ENCODE measurements around the gene MGMT.
"Not testable (repeated sequence)": the region's sequence is repeated elsewhere in the genome, so short reads cannot be mapped to it uniquely, and the experiment has no call there.

Gene MGMT

DNA sequence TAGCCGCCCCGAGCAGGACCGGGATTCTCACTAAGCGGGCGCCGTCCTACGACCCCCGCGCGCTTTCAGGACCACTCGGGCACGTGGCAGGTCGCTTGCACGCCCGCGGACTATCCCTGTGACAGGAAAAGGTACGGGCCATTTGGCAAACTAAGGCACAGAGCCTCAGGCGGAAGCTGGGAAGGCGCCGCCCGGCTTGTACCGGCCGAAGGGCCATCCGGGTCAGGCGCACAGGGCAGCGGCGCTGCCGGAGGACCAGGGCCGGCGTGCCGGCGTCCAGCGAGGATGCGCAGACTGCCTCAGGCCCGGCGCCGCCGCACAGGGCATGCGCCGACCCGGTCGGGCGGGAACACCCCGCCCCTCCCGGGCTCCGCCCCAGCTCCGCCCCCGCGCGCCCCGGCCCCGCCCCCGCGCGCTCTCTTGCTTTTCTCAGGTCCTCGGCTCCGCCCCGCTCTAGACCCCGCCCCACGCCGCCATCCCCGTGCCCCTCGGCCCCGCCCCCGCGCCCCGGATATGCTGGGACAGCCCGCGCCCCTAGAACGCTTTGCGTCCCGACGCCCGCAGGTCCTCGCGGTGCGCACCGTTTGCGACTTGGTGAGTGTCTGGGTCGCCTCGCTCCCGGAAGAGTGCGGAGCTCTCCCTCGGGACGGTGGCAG, at the start of gene MGMT:
Gene MGMT (plus strand): TSS at position 539 of the 656 bp plus-strand sequence.
- DNase-seq: peak; percentile 99

DNA sequence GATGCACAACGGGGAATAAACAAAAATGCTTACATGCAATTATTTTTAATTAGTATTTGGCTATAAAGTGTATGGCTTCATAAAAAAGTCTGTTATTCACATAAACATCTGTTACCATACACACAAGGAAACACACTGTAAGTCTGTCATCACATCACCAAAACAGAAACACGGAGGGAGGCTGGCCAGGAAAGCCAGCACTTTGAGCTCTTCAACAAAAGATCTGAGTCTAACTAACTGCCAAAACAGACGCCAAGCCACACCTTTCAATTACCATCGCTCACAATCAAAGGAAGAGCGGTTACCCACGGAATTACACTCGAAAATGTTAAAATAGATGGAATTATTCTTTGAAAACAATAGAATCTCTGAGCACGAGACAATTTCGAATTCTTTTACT, 49.2 kb upstream of the MGMT start:
- no peak for DNase-seq

DNA sequence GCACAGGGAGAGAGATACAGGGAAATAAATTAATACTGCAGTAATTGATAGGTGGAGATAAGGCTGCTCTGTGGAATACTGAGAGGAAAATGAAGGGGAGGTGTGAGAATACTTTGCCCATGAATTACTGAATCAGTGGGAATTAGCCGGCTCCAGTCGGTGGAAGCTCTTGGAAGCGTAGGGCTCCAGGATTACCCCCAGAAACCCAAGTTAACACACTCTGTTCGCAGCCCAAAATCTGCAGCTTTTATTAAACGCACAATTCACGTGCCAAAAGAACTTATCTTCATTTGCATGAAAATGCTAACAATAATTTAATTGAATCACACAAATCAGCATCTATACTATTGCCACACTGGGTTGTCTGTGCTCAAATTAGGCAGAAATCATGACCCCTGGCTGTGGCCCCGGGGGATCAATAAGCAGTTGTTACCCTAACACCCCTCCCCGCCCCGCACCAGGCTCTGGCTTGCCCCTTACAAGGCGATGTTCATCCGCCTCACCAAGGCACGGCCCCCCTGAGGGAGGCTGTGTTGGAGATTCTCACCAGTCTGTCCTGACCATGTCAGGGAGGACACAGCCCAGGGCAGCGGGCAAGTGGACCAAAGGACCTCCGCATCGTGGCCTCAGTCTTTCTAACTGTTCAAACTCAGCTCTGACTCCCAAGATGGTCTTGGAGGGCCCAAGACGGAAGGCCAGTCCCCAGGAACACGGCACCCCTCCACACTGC, 48.4 kb upstream of the MGMT start:
- DNase-seq: no peak

DNA sequence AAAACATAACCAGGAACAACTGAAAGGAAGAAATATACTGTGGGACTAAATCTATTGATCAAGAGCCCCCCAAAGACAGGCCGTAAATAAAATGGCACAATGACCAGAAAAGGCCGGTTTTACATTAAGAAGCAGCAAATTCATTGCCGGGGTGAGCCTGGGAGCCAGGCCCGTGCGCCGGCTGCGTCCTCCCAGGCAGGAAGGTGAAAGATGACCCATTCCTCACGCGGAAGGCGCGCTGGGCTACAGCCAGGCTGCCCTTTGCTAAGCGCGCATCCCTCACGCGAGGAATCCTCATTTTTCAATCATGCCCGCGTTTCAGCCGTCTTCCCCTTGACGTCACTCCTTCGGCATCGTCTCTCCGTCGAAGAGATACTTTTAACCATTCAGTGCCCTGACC, 47.6 kb upstream of the MGMT start:
- no peak for DNase-seq

DNA sequence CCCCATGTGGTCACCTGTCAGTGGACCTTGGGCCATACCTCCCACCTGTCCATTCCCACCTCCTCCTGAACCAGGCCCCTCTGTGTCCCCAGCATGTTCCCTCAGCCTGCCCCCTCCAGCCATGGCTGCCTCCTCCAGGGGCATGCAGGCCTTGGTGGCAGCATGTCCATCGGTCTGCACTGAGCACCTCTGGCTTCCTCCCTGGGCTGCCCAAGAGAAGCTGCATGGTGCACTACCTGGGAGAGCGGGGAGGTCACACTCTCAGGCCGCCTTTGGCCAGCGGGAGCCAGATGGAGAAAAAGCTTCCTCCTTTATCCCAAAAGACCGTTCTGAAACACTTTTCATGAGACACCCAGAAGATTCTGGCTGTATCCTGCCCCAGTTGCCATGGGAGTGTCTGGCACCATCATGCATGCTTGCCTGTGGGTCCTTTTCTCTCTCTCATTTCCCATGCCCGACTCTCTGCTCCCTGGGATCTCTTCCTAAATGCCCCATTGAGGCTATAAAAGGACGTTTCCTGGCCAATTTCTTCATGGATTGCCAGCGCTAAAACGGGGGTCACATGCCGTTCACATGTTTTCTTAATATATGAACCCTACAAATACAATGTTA, 45.5 kb upstream of the MGMT start:
- DNase-seq: no peak

DNA sequence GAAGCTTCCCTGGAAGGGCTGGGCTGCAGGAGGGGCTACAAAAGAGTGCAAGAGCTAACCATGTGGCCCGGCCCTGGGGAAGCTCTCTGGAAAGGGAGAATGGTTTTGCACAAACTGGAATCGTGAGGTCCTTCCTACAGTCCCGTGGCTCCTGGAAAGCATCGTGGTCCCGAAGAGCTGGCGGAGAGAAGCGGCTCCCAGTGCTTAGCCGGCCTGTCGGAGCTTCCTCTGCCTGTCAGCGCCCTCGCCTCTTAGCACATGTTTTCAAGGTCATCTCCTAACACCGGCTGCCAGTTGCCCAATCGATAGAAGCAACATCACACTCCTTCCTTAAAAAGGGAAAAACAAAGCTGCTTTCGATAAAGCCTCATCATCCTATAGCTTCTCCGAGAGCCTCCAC, 42.1 kb upstream of the MGMT start:
- no peak for DNase-seq

DNA sequence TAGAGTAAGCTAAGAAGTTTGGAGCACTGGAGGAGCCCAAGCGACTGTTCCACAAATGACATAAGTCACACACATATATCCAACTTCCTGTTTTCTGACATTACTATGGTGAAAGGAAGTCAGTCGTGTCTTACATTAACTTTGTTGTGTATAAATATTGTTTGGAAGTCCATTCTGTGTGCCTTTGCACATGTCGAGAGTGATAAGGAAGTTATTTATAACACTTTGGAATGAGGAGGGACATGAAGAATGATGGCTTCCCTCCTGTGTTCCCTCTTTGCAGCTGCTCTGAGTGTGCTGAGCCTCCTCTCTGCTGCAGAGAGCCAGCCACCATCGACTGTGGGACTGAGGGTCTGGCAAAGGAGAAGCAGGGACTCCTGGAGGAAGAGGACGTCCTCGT, 40.4 kb upstream of the MGMT start:
- DNase-seq: no peak

DNA sequence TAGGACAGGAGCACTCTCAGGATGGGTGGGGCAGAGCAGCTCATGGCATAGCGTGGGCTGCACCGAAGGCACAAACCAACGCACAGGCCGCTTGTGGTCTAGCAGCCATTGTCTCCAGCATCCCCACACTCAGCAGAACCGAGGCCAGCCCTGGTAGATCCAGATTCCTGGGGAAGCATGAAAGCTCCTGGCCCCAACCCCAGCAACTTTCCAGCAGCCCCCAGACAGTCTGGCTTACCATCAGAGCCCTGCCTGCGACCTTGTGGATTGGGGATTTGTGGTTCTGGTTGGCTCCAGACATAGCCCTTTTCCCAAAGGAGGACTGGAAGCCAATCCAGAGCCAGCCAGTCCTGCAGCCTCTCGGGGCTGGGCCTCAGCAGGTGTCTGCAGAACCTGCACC, 33.8 kb upstream of the MGMT start:
- no peak for DNase-seq

DNA sequence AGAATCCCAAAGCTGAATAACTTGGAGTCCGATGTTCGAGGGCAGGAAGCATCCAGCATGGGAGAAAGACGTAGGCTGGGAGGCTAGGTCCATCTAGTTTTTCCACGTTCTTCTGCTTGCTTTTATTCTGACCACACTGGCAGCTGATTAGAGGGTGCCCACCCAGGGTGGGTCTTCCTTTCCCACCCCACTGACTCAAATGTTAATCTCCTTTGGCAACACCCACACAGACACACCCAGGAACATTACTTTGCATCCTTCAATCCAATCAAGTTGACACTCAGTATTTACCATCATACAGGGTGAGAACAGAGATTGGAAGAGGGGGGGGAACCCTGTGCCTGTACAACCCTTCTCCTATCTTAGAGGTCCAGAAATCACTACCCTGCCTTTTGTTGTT, 31.3 kb upstream of the MGMT start:
- not testable (repeated sequence) for DNase-seq

DNA sequence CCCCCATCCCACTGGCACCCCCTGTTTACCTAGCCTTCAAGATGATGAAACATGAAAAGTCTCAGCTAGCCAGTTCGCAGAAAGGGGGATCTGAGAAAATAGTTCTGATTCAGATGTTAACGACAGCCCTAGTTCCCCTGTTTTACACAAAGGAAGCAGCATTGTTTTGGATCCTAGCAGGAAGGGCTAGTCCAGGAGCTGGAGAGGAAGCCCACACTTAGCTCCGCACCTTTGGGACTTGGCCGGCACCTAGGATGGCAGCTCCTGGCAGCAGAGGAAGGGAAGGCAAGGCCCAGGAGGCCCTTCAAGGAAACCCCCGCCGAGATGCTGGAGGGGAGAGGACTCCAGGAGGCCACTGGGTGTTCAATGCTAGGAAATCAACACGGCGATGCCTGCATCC, 29.0 kb upstream of the MGMT start:
- DNase-seq: no peak

DNA sequence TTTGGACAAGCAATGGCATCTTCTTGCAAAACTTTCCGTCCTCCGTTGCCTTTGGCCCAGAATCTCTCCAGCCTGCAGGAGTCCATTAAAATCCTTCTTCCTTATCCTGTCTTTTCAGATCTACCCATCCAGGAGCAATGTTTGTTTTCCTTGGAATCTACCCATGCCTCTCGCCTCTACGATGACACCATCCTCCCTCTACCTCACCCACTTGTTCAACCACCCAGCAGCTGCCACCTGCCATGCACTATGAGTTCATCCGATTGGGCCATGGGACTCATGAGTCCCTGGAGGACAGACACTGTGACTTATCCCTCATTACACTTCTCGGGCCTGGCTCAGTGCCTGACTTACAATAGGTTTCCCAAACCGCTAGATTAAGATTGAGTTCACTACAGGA, 26.8 kb upstream of the MGMT start:
- no peak for DNase-seq

DNA sequence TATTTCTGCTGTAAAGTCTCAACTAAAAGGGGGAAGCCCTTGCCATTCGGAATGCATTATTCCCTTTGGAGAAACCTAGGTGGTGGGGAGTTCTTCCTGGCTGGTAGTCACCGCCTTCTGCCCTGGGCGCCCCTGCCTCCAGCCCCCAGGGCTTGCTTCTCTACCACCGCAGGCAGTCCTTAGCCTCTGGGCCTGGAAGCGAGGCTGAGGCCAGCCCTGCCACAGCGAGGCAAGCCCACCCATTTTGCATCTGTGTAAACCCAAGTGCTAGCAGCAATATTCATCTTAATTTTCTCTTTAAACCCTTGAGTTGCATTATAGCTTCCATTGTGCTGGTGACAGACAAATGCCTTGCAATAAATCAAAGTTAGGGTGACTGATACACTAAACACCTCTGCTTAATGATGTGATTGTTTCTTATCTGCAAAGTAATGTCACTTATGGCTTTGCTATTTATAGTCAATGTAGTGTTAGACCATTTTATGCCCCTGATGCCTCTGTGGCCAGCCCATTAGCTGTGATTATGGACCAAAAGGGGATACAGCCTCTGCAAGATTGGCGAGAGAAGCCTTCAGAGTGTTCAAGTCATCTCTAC, 26.2 kb upstream of the MGMT start:
- no peak for DNase-seq

DNA sequence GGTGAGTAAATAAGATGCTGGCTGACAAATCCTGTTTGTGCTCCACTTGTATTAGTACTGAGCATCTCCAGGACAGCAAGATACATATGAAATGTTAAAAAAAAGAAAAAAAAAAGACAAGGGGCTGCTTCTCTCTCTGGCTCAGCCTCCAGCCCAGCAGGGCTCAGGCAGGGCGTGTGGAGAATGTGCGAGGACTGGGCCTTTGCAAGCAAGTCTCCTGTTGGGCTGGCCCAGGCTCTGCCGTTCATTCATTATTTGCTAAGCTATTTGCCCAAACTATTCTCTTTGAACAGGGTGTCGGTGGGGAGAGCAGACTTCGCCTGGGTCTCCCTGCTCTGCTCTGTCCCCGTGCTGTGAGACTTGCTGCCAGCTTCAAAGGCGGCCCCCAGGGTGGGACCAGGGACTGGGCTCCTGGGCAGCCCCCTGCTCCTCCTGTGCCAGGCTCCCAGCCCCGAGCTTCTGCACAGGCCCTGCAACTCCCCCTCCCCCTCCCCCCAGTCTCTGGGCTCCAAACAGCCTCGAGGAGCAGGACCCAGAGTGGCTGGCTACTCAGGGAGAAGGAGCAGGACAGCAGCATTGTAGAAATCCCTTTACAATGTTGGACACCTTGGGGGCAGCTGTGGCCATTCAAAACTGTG, 25.6 kb upstream of the MGMT start:
- no peak for DNase-seq

DNA sequence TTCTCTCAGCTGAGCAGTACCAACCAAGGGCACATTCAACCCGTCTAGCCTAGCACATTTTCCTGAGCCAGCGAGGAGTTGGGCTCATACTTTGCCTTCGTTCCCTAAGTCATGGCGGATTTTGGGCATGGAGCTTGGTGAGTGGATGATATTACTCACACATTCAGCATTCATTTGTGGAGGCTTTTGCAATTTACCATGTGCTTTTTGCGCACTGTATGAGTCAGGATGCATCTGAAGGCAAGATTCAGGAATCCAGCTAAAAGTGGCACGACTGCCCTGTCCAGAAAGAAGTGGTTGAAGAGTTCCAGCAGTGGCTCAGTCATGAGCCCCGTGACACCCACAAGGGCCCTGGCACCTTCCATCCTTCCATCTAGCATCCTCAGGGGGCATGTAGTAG, 24.2 kb upstream of the MGMT start:
- no peak for DNase-seq

DNA sequence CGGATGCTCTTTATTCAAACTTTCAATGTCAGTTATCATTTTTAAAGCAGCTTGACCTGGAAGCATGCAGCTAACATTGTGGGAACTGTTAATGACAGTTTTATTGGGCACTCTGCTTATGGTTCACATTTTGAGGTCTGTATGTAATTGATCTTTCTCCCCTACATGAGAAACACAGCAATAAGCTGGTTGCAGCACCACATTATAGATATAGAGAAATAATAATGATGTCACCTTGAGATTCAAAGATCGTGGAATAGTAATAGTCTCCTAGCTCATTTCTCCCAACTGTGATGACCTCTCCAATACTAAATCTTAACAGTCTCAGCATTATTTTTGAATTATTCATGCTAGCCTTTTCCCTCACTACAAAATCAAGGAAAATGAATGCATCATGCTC, 22.7 kb upstream of the MGMT start:
- no peak for DNase-seq

DNA sequence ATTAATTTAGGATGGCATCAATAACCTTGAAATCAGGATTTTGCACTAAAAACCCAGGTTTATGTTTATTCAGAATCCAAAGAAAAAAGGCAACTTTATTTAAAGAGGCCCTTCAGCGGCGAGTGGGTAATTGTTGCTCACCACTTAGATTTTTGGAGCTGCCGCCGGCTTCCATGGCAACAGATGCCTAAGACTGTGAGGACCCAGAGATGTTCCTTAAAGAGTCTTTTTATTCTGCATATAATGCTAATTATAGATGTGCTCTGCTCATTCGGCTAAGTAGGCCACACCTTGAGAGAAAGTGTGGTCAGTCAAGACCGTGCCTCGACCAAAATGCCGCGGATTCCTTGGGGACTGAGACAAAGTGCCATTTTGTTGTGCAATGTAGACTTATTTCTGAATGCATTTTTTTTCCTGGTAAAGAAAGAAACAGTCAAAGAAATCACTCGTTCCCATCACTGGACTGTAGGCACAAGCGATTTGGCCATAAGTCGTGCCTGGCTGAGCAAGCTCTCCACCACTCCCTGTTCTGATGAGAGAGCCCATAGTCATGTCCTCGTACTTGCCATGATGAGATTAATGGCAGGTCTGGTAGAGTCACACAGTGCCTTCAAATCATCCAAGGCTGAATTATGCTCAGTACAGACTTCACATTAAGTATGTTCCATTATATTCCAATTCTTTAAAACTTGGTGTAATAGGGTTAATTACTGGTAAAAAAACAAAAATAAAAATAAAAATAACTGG, 21.4 kb upstream of the MGMT start:
- no peak for DNase-seq

DNA sequence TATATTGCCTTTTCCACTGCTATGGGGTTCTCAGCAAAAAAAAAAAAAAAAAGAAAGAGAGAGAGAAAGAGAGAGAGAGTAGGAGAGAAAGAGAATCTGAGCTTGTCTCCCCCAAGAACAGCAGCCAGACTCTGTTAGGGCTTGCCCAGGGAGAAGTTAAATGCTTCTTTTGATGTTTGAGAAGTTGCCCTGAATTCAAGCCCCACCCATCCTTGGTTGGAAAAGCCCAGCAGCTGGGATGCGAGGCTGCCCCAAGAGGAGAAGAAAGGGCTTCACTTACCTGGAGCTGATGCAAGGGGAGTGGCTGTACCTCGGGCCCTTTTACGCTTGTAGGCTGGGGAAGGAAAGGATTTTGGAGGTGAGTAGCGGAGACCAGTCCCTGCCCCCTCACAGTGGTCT, 20.9 kb upstream of the MGMT start:
- DNase-seq: no peak

DNA sequence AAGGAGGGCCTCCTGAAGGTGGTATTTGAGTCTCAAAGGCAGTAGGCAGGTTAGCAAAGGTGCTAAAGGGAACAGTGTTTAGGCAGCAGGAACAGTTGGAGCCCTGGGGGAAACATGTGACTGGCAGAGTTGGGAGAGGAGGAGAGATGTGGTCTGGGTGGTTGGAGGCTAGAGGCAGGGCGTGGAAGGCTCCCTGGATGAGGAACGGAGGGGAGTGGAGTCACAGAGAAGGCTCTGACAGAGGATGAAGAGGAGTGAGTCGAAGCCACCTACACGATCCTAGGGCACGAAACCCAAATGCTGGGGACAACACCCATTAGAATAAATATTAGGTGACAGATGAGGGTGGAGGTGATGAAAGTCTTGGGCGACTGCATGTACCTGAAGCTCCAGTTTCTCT, 19.6 kb upstream of the MGMT start:
- no peak for DNase-seq

DNA sequence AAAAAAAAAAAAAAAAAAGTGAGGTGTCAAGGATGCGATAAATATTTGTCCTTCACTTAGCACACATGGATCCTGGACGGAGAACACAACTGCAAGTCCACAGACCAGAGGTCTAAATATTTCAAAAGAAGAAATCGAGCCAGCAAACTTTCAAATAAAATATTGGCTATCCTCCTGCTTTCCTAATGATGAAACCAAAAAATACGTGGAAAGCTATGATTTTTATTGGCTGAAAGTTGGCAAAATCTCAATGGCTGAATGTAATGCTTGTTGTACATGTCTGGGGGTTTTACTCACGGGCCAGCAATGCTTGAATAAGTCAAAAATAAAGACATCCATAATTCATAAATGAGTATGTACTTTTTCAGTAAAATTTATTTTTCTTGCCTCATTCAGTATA, 19.0 kb upstream of the MGMT start:
- DNase-seq: no peak

DNA sequence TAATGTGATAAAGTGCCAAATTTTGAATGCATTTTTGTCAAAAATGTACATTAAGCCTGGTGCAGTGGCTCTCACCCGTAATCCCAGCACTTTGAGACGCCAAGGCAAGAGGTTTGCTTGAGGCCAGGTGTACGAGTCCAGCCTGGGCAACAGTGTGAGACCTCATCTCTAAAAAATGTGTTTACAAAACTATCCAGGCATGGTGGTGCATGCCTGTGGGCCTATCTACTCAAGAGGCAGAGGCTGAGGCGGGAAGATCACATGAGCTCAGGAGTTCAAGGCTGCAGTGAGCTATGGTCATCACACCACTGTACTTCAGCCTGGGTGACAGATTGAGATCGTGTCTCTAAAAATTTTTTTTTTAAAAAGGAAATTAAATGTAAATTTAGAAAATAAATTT, 18.5 kb upstream of the MGMT start:
- no peak for DNase-seq

DNA sequence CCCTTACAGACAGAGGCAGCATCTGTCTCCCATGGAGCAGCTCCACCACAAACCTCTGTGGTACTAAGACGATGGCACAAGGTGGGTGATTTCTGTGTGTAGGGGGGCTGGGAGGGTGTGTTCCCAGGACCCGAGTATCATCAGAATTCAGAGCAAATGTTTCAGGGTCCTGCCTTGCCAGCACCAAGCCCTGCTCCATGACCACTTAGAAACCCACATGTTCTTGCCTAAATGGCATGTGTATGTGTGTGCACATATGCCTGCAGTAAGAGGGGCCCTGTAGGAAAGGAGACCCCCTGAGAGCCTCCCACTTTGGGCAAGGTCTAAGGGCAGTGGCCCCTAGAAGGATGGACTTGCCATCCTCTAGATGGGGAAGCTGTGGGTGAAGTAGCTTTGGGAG, 17.1 kb upstream of the MGMT start:
- DNase-seq: no peak

DNA sequence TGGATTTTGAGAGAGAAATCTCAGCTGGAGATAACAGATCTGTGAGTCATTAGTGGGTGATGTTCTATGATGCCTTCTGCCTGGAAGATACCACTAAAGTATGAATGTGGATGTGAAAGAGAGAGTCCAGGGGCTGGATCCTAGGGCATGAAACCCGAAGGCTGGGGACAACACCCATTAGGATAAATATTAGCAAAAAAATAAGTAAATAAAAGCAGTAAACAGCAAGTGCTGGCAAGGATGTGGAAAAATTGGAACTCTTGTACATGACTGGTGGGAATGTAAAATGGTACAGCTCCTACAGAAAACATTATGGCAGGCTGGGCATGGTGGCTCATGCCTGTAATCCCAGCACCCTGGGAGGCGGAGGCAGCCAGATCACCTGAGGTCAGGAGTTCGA, 16.6 kb upstream of the MGMT start:
- DNase-seq: no peak

DNA sequence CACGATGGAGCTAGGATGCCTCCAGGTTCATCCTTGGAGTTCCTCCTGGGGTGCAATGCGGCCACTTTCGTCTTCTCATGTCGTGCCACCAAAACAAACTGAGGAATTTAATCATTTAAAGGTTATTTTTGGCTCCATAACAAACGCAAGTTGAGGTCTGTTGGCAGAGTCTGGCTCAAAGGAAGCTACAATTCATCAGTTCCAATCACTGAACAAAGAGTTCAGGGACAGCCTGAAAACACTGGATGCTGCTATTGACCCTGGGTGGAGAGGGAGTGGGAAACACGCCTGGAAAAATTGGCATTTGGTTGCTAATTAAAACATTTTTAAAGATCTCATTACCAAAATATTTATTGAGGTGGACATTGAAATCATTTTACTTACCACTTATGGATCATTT, 11.4 kb upstream of the MGMT start:
- no peak for DNase-seq

All from stimulated activated CD4-positive, alpha-beta T cell treated with anti-CD3 and anti-CD28 coated beads, Interleukin-4, amount 100 ng/mL, for 1 hour (primary cell).